Measurements from ENCODE around the gene ZC3H14.

ZC3H14 gene

GRCh38 chr14:88597038-88597437 is 34.2 kb downstream of the ZC3H14 start:
- POLR2A ChIA-PET, result no interaction called here
- no peak overlapping the region for H3K4me3 ChIP-seq (ENCODE audit: low read depth, low read length)
- CTCF ChIA-PET, result no interaction called here
- DNase-seq (ENCODE audit: low read depth, low spot score), result no peak
- TF ChIP-seq CTCF (IDR thresholded peaks at IDR 0.05; ENCODE audit: insufficient read depth, low read length, missing control alignments), result no peak

- DNase-seq (ENCODE audit: low read depth, low spot score), result no peak
- ChIA-PET POLR2A (no interaction called here), CTCF (no interaction called here)
- no peak overlapping the region for H3K4me3 ChIP-seq (ENCODE audit: low read depth, low read length)
- TF ChIP-seq CTCF (IDR thresholded peaks at IDR 0.05; ENCODE audit: insufficient read depth, low read length, missing control alignments), result no peak
These were observed 34.8 kb downstream of the ZC3H14 start for GRCh38 chr14:88597601-88598000.

GRCh38 chr14:88598097-88598675 is 35.3 kb downstream of the ZC3H14 start:
- no peak overlapping the region for H3K4me3 ChIP-seq (ENCODE audit: low read depth, low read length)
- ChIA-PET CTCF (no interaction called here), POLR2A (no interaction called here)
- DNase-seq (ENCODE audit: low read depth, low spot score), result no peak
- TF ChIP-seq CTCF (IDR thresholded peaks at IDR 0.05; ENCODE audit: insufficient read depth, low read length, missing control alignments), result no peak

GRCh38 chr14:88599326-88599725 is 36.5 kb downstream of the ZC3H14 start:
- ChIA-PET CTCF (no interaction called here), POLR2A (no interaction called here)
- H3K4me3 ChIP-seq (ENCODE audit: low read depth, low read length), result no peak overlapping the region
- DNase-seq (ENCODE audit: low read depth, low spot score), result no peak
- no peak for TF ChIP-seq CTCF (IDR thresholded peaks at IDR 0.05; ENCODE audit: insufficient read depth, low read length, missing control alignments)

GRCh38 chr14:88599761-88600439 is 37.1 kb downstream of the ZC3H14 start:
- ChIA-PET POLR2A (no interaction called here), CTCF (no interaction called here)
- no peak for TF ChIP-seq CTCF (IDR thresholded peaks at IDR 0.05; ENCODE audit: insufficient read depth, low read length, missing control alignments)
- no peak overlapping the region for H3K4me3 ChIP-seq (ENCODE audit: low read depth, low read length)
- no peak for DNase-seq (ENCODE audit: low read depth, low spot score)

- no peak for DNase-seq (ENCODE audit: low read depth, low spot score)
- ChIA-PET CTCF (interaction anchor here (1.3 to 1.6 kb wide), 2 partner anchors 10 kb away, joined by 3 to 6 read pairs; no protein-coding TSS in a partner anchor), POLR2A (no interaction called here)
- H3K4me3 ChIP-seq (ENCODE audit: low read depth, low read length), result no peak overlapping the region
- TF ChIP-seq CTCF (IDR thresholded peaks at IDR 0.05; ENCODE audit: insufficient read depth, low read length, missing control alignments), result no peak
These were observed 41.4 kb downstream of the ZC3H14 start for GRCh38 chr14:88604212-88604611.

Data from AG04449 (cell line).